Left ventricle myocardium inferior (tissue), 1 donor: ENCODE data around the gene EIF3D. TPM values are rescaled to one million over a fixed set of nuclear protein-coding genes. Genes with fewer than 3 reads are reported as not detected.

Source experiments
- DNase-seq: peaks from one replicate; pipeline ENCODE4 v3.0.0-alpha.2; 2020
- H3K27ac ChIP-seq: fragments of 200-600 bp; replicated peaks from 2 replicates; pipeline ENCODE4 v1.8.0; 2021
- H3K27me3 ChIP-seq: fragments of 200-600 bp; 2 replicates; pipeline ENCODE4 v1.8.0; 2021; ENCODE audit warnings: low read depth
- H3K36me3 ChIP-seq: fragments of 200-600 bp; 2 replicates; pipeline ENCODE4 v1.8.0; 2021
- H3K4me1 ChIP-seq: fragments of 200-600 bp; 2 replicates; pipeline ENCODE4 v1.8.0; 2021
- H3K4me3 ChIP-seq: fragments of 200-600 bp; 2 replicates; pipeline ENCODE4 v1.8.0; 2021; ENCODE audit warnings: mild to moderate bottlenecking, moderate library complexity
- H3K9me3 ChIP-seq: fragments of 200-600 bp; replicated peaks from 2 replicates; pipeline ENCODE4 v1.8.0; 2021
- CTCF ChIP-seq: fragments of 200-600 bp; IDR thresholded peaks from 2 replicates; pipeline ENCODE4 v1.8.0; 2021; ENCODE audit warnings: antibody characterized with exemption, mild to moderate bottlenecking, borderline replicate concordance
- intact Hi-C: fragments of 100-400 bp; cut with micrococcal nuclease; formaldehyde crosslinking; loops from one replicate; pipeline ENCODE4 v1.11.0; 2022
- total RNA-seq: library from RNA; stranded (reverse); fragmentation: NEBNext Ultra II Directional; extraction: Animal tissue kit (Norgen Biotek cat#: 25700); gene quantifications from one replicate; pipeline ENCODE4 v1.2.1, GENCODE V29; 2021
- donor health status: DM: no; HTN: yes; CAD: no; lungs with severe emphysema.

Gene EIF3D
- total RNA-seq, 1 donor from 2014 or later, result 75.4 TPM

- no peak for DNase-seq
- H3K4me1 ChIP-seq, result peaks cover 7% of the 10 kb centered on the region
- no peak overlapping the region for H3K27ac ChIP-seq
- peak; percentile 79 for TF ChIP-seq CTCF
- intact Hi-C loops, result loop anchor here (10.0 kb wide), 1 partner anchor 292 kb away; no protein-coding TSS in a partner anchor
- H3K9me3 ChIP-seq, result no peaks in the 10 kb centered on the region
- H3K27me3 ChIP-seq, result no peaks in the 10 kb centered on the region
- H3K4me3 ChIP-seq, result no peak overlapping the region
- H3K36me3 ChIP-seq, result peaks cover 15% of the 10 kb centered on the region
These were observed 42.2 kb downstream of the EIF3D start for GRCh38 chr22:36486619-36487384.

DNA sequence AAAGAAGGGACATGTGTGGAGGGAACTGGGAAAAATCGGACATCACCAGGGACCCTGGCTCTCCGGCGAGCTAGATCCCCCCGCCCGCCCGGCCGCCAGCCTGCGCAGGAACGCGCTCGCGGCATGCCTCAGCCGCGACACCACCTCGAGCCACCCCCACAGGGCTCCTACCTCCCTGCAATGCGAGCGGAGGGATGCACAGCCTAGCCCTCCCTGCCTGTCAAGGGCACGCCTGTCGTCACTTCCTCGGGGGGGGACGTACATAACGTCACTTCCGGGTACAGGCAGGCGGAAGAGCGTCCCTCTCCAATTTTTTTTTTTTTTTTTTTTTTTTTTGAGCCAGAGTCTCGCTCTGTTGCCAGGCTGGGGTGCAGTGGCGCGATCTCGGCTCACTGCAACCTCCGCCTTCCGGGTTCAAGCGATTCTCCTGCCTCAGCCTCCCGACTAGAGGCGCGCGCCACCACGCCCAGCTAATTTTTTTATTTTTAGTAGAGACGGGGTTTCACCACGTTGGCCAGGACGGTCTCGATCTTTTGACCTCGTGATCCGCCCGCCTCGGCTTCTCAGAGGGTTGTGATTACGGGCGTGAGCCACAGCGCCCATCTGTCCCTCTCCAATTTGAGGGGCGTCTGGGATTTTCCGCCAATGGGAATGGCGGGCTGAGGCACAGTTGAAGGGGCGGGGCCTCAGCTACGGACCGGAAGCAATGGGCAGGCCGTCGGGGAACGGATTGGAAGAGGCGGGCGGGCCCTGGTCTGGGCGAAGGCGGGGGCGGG, 47.4 kb downstream of the EIF3D start, which contains the start of gene TXN2:
TXN2 (minus strand) TSS at position 248 of the 776 bp plus-strand sequence. CDS start 803 bp downstream, outside the sequence.
- H3K4me3 ChIP-seq, result peak within 1 kb of the TSS; percentile 92
- intact Hi-C loops, result loop anchor here (10.0 kb wide), 1 partner anchor 287 kb away; no protein-coding TSS in a partner anchor
- peak within 1 kb of the TSS; percentile 99 for H3K27ac ChIP-seq
- no peaks in the 10 kb centered on the region for H3K27me3 ChIP-seq
- no peaks in the 10 kb centered on the region for H3K9me3 ChIP-seq
- no peak for TF ChIP-seq CTCF
- H3K36me3 ChIP-seq, result peaks cover 38% of the 10 kb centered on the region
- peak; percentile 98 for DNase-seq
- H3K4me1 ChIP-seq, result peaks cover 27% of the 10 kb centered on the region

DNA sequence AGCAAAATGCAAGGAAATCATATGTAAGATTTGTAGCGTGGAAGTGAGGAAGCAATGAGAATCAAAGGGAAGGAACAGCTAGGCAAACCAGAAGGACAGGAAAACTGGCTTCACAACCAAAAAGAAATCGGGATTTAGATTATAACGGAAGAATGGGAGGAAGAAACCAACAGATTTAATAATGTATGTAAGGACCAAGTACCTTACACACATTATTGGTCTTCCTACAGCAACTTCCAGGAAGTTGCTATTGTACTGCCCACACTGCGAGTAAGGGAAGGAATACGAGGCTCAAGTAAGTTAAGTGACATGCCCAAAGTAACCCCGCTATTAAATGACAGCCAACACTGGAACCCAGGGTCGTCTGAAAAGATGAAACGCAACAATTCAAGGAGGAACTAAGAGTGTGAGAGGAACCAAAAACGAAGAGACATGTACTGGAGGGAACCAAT, 48.0 kb downstream of the EIF3D start:
- Histone ChIP-seq H3K27ac (peak overlapping the region; percentile 99), H3K4me1 (peaks cover 27% of the 10 kb centered on the region), H3K4me3 (peak overlapping the region; percentile 92), H3K27me3 (no peaks in the 10 kb centered on the region), H3K36me3 (peaks cover 44% of the 10 kb centered on the region), H3K9me3 (no peaks in the 10 kb centered on the region)
- DNase-seq, result no peak
- no peak for TF ChIP-seq CTCF
- intact Hi-C loops, result loop anchor here (10.0 kb wide), 1 partner anchor 286 kb away; no protein-coding TSS in a partner anchor

- Histone ChIP-seq H3K4me3 (no peak overlapping the region), H3K27ac (no peak overlapping the region)
- intact Hi-C loops, result no loop called here
These were observed 50.0 kb downstream of the EIF3D start for GRCh38 chr22:36478966-36479365.

More at GRCh38 chr22:36478966-36479365, 50.0 kb downstream of the EIF3D start:
- Histone ChIP-seq H3K36me3 (peaks cover 64% of the 10 kb centered on the region), H3K9me3 (no peaks in the 10 kb centered on the region), H3K4me1 (peaks cover 39% of the 10 kb centered on the region), H3K27me3 (no peaks in the 10 kb centered on the region)
- no peak for DNase-seq
- no peak for TF ChIP-seq CTCF
